Aorta (tissue), 5 donors: ENCODE measurements around the gene ADGRF1. TPM values are rescaled to one million over a fixed set of nuclear protein-coding genes. Genes with fewer than 3 reads are reported as not detected.
A peak's percentile ranks its signal among the peaks of the same experiment; 100 is the strongest.
"Not testable (repeated sequence)": the region's sequence is repeated elsewhere in the genome, so short reads cannot be mapped to it uniquely, and the experiment has no call there.

Experiments
- ATAC-seq: fragments of 200-7000 bp; cut with Tn5 transposase; one replicate; pipeline ENCODE4 v1.9.1; 2022; ENCODE audit warnings: moderate library complexity; ENCODE audit not compliant: low FRiP score
- DNase-seq, 2 donors: peaks; one replicate each; pipeline ENCODE4 v3.0.0-alpha.2; 2020
- H3K27ac ChIP-seq, 2 donors: one replicate each; pipeline ENCODE4 v1.5.1; 2013; ENCODE audit warnings: low read length in 2 of 2, mild to moderate bottlenecking in 2 of 2, moderate library complexity in 2 of 2, control low read depth in 1 of 2, inconsistent platforms in 1 of 2, low read depth in 1 of 2
- H3K27me3 ChIP-seq, 2 donors: one replicate each; pipeline ENCODE4 v1.6.1; 2013; ENCODE audit warnings: control low read depth in 1 of 2, low read length in 1 of 2, mild to moderate bottlenecking in 1 of 2, moderate library complexity in 1 of 2; ENCODE audit not compliant: insufficient read depth in 2 of 2, control insufficient read depth in 1 of 2
- H3K36me3 ChIP-seq, 2 donors: one replicate each; pipeline ENCODE4 v1.6.1; 2013; ENCODE audit warnings: control low read depth in 1 of 2, low read length in 1 of 2, mild to moderate bottlenecking in 1 of 2; ENCODE audit not compliant: insufficient read depth in 2 of 2, control insufficient read depth in 1 of 2
- H3K4me1 ChIP-seq, 2 donors: one replicate each; pipeline ENCODE4 v1.6.1; 2013; ENCODE audit warnings: low read length in 2 of 2, control low read depth in 1 of 2, mild to moderate bottlenecking in 1 of 2, moderate library complexity in 1 of 2; ENCODE audit not compliant: insufficient read depth in 2 of 2, control insufficient read depth in 1 of 2
- H3K4me3 ChIP-seq, 2 donors: one replicate each; pipeline ENCODE4 v1.5.1; 2013; ENCODE audit warnings: low read length in 2 of 2, control low read depth in 1 of 2, mild to moderate bottlenecking in 1 of 2
- H3K9me3 ChIP-seq: one replicate; pipeline ENCODE4 v1.6.1; 2013; ENCODE audit warnings: mild to moderate bottlenecking, low read length; ENCODE audit not compliant: control insufficient read depth
- WGBS, 2 donors: extraction: QIAGEN DNeasy Blood & Tissue Kit; methylation state at CpG; one replicate each; pipeline ENCODE4 v1.1.7; 2013; 5-methylcytosine and 5-hydroxymethylcytosine counted together
- intact Hi-C, 2 donors: fragments of 100-400 bp; cut with DNase I; formaldehyde crosslinking; loops; one replicate each; pipeline versions ENCODE4 v1.14.2 to v1.15.0; 2022
- polyA plus RNA-seq, 2 donors: library from polyadenylated mRNA; stranded (reverse); fragments of 200-250 nt; gene quantifications; one replicate each; pipeline ENCODE4 v1.2.3, GENCODE V29; 2013
- total RNA-seq, 2 donors: library from RNA; stranded (reverse); fragmentation: NEBNext Ultra II Directional; extraction: Animal tissue kit (Norgen Biotek cat#: 25700); gene quantifications; one replicate each; pipeline ENCODE4 v1.2.1, GENCODE V29; 2021
- donor health status: healthy with polysubstance abuse.
- donor health status: Bipolar disorder and iron deficiency.
- donor health status: DM: no; HTN: no; CAD: no.
- donor health status: DM: no; HTN: no; CAD: no.
- donor health status: DM: yes; HTN: yes; CAD: no.

The ADGRF1 gene
- total and polyA plus RNA-seq, 4 donors: not detected

- H3K36me3 ChIP-seq: no peaks in the 10 kb centered on the region
- no peak overlapping the region for H3K4me3 ChIP-seq
- H3K4me1 ChIP-seq: no peaks in the 10 kb centered on the region
- DNase-seq (no peak), ATAC-seq (no peak)
- H3K27me3 ChIP-seq: peaks cover 0 to 2% of the 10 kb centered on the region in 2 donors
- intact Hi-C loops: no loop called here
- H3K9me3 ChIP-seq: no peaks in the 10 kb centered on the region
- 88 to 95% methylated on average over 1 of the region's 1 CpG for WGBS, 2 donors
- no peak overlapping the region for H3K27ac ChIP-seq
These were observed 43.6 kb downstream of the ADGRF1 start for GRCh38 chr6:46998436-46999017.

GRCh38 chr6:46997646-46998045, 44.5 kb downstream of the ADGRF1 start:
- Histone ChIP-seq H3K27me3 (peaks cover 0 to 2% of the 10 kb centered on the region in 2 donors), H3K4me1 (no peaks in the 10 kb centered on the region), H3K27ac (no peak overlapping the region), H3K36me3 (no peaks in the 10 kb centered on the region), H3K4me3 (no peak overlapping the region), H3K9me3 (no peaks in the 10 kb centered on the region)
- intact Hi-C loops: no loop called here
- no peak for DNase-seq
- no peak for ATAC-seq
- WGBS, 2 donors: 91 to 97% methylated on average over 1 of the region's 1 CpG

- H3K4me1 ChIP-seq: no peaks in the 10 kb centered on the region
- DNase-seq: no peak
- no peak for ATAC-seq
- no peaks in the 10 kb centered on the region for H3K9me3 ChIP-seq
- no peaks in the 10 kb centered on the region for H3K36me3 ChIP-seq
- H3K27me3 ChIP-seq: peaks cover 0 to 2% of the 10 kb centered on the region in 2 donors
- no peak overlapping the region for H3K27ac ChIP-seq
- intact Hi-C loops: no loop called here
- 78 to 80% methylated on average over 1 of the region's 1 CpG for WGBS, 2 donors
- no peak overlapping the region for H3K4me3 ChIP-seq
These were observed 45.1 kb downstream of the ADGRF1 start for GRCh38 chr6:46996860-46997641.

GRCh38 chr6:46994933-46995332, 47.2 kb downstream of the ADGRF1 start:
- 37 to 49% methylated on average over 1 of the region's 1 CpG for WGBS, 2 donors
- intact Hi-C loops: no loop called here
- H3K27me3 ChIP-seq: peaks cover 0 to 2% of the 10 kb centered on the region in 2 donors
- no peak overlapping the region for H3K27ac ChIP-seq
- peaks cover 3 to 5% of the 10 kb centered on the region in 2 donors for H3K4me1 ChIP-seq
- H3K4me3 ChIP-seq: no peak overlapping the region
- no peaks in the 10 kb centered on the region for H3K9me3 ChIP-seq
- H3K36me3 ChIP-seq: no peaks in the 10 kb centered on the region
- no peak for DNase-seq
- no peak for ATAC-seq

GRCh38 chr6:46993846-46994245, 48.3 kb downstream of the ADGRF1 start:
- Histone ChIP-seq H3K4me3 (no peak overlapping the region), H3K36me3 (no peaks in the 10 kb centered on the region), H3K27me3 (peaks cover 0 to under 1% of the 10 kb centered on the region in 2 donors), H3K9me3 (no peaks in the 10 kb centered on the region), H3K4me1 (peaks cover 6 to 7% of the 10 kb centered on the region in 2 donors), H3K27ac (no peak overlapping the region)
- DNase-seq (no peak), ATAC-seq (no peak)
- intact Hi-C loops: no loop called here
- WGBS, 2 donors: 91 to 93% methylated on average over 3 of the region's 3 CpGs

- H3K27me3 ChIP-seq, intact Hi-C loops, DNase-seq, H3K9me3 ChIP-seq, H3K4me3 ChIP-seq, H3K36me3 ChIP-seq, ATAC-seq, H3K4me1 ChIP-seq, H3K27ac ChIP-seq: not testable (repeated sequence)
- WGBS, 2 donors: 92 to 95% methylated on average over 2 of the region's 2 CpGs
These were observed 49.7 kb downstream of the ADGRF1 start for GRCh38 chr6:46992391-46992790.

GRCh38 chr6:46990818-46991510, 51.2 kb downstream of the ADGRF1 start:
- not testable (repeated sequence) for H3K36me3 ChIP-seq, DNase-seq, H3K27me3 ChIP-seq, H3K4me1 ChIP-seq, H3K4me3 ChIP-seq, H3K9me3 ChIP-seq, H3K27ac ChIP-seq
- intact Hi-C loops: loop anchor here in 1 of 2 donors (2.0 kb wide), 1 partner anchor 142 kb away; no protein-coding TSS in a partner anchor
- 45 to 46% methylated on average over 6 of the region's 6 CpGs for WGBS, 2 donors
- ATAC-seq: peak; percentile 89

GRCh38 chr6:46990031-46990644, 52.0 kb downstream of the ADGRF1 start:
- Histone ChIP-seq H3K4me1 (peaks cover 6 to 7% of the 10 kb centered on the region in 2 donors), H3K4me3 (no peak overlapping the region), H3K36me3 (no peaks in the 10 kb centered on the region), H3K27me3 (no peaks in the 10 kb centered on the region), H3K9me3 (no peaks in the 10 kb centered on the region), H3K27ac (no peak overlapping the region)
- 6 to 11% methylated on average over 6 of the region's 6 CpGs for WGBS, 2 donors
- intact Hi-C loops: loop anchor here in 1 of 2 donors (2.0 kb wide), 1 partner anchor 141 kb away; no protein-coding TSS in a partner anchor
- ATAC-seq: peak; percentile 60
- no peak for DNase-seq
